Naive B cell (primary cell): ENCODE measurements around the gene RHOC. TPM values are rescaled to one million over a fixed set of nuclear protein-coding genes. Genes with fewer than 3 reads are reported as not detected.
A peak's percentile ranks its signal among the peaks of the same experiment; 100 is the strongest.
"Not testable (repeated sequence)": the region's sequence is repeated elsewhere in the genome, so short reads cannot be mapped to it uniquely, and the experiment has no call there.

ENCODE experiments used
- ATAC-seq, 2 donors: fragments of 150-1000 bp; cut with Tn5 transposase; 2 replicates each; pipeline ENCODE4 v1.10.0; 2021; ENCODE audit warnings: low read depth in 2 of 2, mild to moderate bottlenecking in 2 of 2, moderate library complexity in 2 of 2
- DNase-seq: peaks from one replicate; pipeline ENCODE4 v3.0.0; 2022
- H3K27ac Mint-ChIP-seq, 6 donors: one replicate each; pipeline ENCODE4 v1.8.0; 2020 to 2022; ENCODE audit warnings: mild to moderate bottlenecking in 6 of 6, mixed read lengths in 6 of 6, moderate library complexity in 5 of 6, inconsistent platforms in 2 of 6
- H3K27me3 Mint-ChIP-seq, 3 donors: one replicate each; pipeline ENCODE4 v1.8.0; 2021 to 2022; ENCODE audit warnings: mixed read lengths in 3 of 3, mild to moderate bottlenecking in 1 of 3
- H3K36me3 Mint-ChIP-seq, 2 donors: one replicate each; pipeline ENCODE4 v1.8.0; 2020 to 2022; ENCODE audit warnings: mixed read lengths in 2 of 2, inconsistent platforms in 1 of 2, mild to moderate bottlenecking in 1 of 2
- H3K4me1 Mint-ChIP-seq, 3 donors: one replicate each; pipeline ENCODE4 v1.8.0; 2020 to 2022; ENCODE audit warnings: mixed read lengths in 3 of 3, inconsistent platforms in 1 of 3, mild to moderate bottlenecking in 1 of 3, moderate library complexity in 1 of 3
- H3K4me3 Mint-ChIP-seq, 8 donors: one replicate each; pipeline ENCODE4 v1.8.0; 2020 to 2022; ENCODE audit warnings: mild to moderate bottlenecking in 8 of 8, mixed read lengths in 8 of 8, moderate library complexity in 8 of 8, inconsistent platforms in 2 of 8
- H3K9me3 Mint-ChIP-seq, 7 donors: one replicate each; pipeline ENCODE4 v1.8.0; 2020 to 2022; ENCODE audit warnings: mixed read lengths in 7 of 7, mild to moderate bottlenecking in 5 of 7, inconsistent platforms in 2 of 7, moderate library complexity in 1 of 7
- polyA plus RNA-seq, 6 donors: library from polyadenylated mRNA; unstranded; fragments of 300-500 nt; fragmentation: Illumina TruSeq; gene quantifications; one replicate each; pipeline ENCODE4 v1.2.3, GENCODE V29; 2021; ENCODE audit warnings: low read depth in 6 of 6

RHOC gene
- 10 to 100 TPM; 34.7 to 85.7 (median 52.0) TPM for polyA plus RNA-seq

- Mint-ChIP-seq H3K27me3 (no peaks in the 10 kb centered on the region), H3K4me3 (peak within 1 kb of the TSS; percentile 83 to 94 (median 90)), H3K27ac (peak within 1 kb of the TSS; percentile 37 to 92 (median 80)), H3K4me1 (peaks cover 39 to 54% (median 52%) of the 10 kb centered on the region in 3 donors), H3K9me3 (no peaks in the 10 kb centered on the region), H3K36me3 (no peaks in the 10 kb centered on the region)
- ATAC-seq, result peak; percentile 54 to 69
- peak; percentile 50 for DNase-seq
These were observed at the start of gene RHOC for GRCh38 chr1:112706505-112707220. RHOC (minus strand) TSS chr1:112707127; CDS start chr1:112703799, 3,328 bp downstream.

DNA sequence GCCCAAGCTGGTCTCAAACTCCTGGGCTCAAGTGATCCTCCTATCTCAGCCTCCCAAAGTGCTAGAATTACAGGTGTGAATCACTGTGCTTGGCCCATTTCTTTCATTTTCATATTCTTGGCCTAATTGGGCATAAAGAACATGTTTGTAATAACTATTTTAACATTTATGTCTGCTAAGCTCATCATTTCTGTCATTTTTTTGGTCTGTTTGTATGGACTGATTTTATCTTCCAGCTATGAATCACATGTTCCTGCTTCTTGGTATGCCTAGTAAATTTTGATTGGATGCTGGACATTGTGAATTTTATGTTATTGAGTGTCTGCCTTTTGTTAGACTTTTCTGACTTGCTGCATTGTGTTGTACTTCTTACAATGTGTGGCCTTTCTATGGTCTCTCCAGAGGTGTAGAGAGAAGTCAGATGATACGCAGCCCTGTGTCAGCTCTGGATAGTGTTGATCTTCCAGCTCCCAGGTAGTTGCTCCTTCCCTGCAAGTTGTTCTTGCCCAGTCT is 47.2 kb upstream of the RHOC start:
- no peak overlapping the region for H3K27ac Mint-ChIP-seq

DNA sequence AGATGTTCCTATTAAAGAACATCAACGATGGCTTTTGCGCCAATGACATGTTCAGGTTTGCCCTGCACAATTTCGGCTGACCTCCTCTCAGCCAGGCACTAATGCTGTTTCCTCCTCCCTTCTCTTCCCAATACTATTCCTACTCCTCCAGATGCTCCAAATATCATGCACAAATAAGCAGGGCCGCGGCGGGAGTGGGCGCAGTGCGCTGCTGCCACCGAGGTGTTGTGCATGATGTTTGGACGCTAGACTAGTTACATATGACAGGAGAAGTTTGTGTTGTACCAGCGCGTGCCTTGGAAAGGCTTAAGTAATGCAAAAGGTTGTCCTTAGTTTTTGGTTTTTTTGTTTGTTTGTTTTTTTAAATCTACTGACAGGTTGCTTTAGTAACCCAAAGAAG is 41.5 kb upstream of the RHOC start:
- Mint-ChIP-seq H3K9me3 (peaks cover 0 to 9% (median 4%) of the 10 kb centered on the region in 7 donors), H3K4me3 (no peak overlapping the region), H3K4me1 (peaks cover 0 to 7% (median 4%) of the 10 kb centered on the region in 3 donors), H3K27me3 (peaks cover 47 to 71% (median 50%) of the 10 kb centered on the region in 3 donors), H3K27ac (no peak overlapping the region), H3K36me3 (peaks cover 0 to 7% of the 10 kb centered on the region in 2 donors)
- ATAC-seq (no peak), DNase-seq (no peak)

More for the DNA sequence above, 47.2 kb upstream of the RHOC start:
- peaks cover 11 to 26% (median 15%) of the 10 kb centered on the region in 7 donors for H3K9me3 Mint-ChIP-seq
- H3K36me3 Mint-ChIP-seq, result peaks cover 9 to 28% of the 10 kb centered on the region in 2 donors
- DNase-seq, result no peak
- peaks cover 0 to 2% (median 0%) of the 10 kb centered on the region in 3 donors for H3K4me1 Mint-ChIP-seq
- peaks cover 35 to 79% (median 71%) of the 10 kb centered on the region in 3 donors for H3K27me3 Mint-ChIP-seq
- ATAC-seq, result no peak
- no peak overlapping the region for H3K4me3 Mint-ChIP-seq

DNA sequence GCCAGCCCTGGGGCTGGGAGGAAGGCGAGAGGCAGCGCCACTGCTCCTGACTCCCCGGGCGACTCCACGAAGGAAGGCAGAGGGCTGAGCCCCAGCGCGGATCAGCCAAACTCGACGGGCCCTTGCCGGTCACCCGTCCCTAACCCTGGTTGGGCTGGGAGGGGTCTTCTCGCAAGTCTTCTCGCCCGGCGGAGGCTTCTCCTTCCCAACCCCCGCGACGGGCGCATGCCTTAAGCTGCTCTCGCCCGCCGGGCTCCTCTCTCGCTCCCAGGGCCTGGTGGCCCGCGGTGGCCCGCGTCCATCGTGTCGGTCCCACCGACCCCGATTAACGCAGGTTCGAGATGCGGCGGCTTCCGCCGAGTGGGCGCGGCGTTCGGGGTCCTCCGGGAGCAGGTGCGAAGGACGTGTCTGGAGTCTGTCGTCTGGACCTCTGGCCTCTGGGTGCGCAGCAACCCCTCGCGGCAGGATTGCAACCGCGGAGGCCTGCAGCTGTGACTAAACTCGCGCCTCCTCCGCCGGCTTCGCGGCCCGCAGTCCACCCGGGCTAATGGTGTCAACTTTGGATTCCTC is 37.2 kb upstream of the RHOC start:
- DNase-seq (no peak), ATAC-seq (no peak)
- no peaks in the 10 kb centered on the region for H3K36me3 Mint-ChIP-seq
- no peak overlapping the region for H3K27ac Mint-ChIP-seq
- peaks cover 0 to 7% (median 4%) of the 10 kb centered on the region in 3 donors for H3K4me1 Mint-ChIP-seq
- H3K9me3 Mint-ChIP-seq, result peaks cover 0 to 11% (median 2%) of the 10 kb centered on the region in 7 donors
- H3K27me3 Mint-ChIP-seq, result peaks cover 66 to 84% (median 74%) of the 10 kb centered on the region in 3 donors
- peak overlapping the region in 6 of 8 donors; percentile 11 to 81 (median 50) for H3K4me3 Mint-ChIP-seq

DNA sequence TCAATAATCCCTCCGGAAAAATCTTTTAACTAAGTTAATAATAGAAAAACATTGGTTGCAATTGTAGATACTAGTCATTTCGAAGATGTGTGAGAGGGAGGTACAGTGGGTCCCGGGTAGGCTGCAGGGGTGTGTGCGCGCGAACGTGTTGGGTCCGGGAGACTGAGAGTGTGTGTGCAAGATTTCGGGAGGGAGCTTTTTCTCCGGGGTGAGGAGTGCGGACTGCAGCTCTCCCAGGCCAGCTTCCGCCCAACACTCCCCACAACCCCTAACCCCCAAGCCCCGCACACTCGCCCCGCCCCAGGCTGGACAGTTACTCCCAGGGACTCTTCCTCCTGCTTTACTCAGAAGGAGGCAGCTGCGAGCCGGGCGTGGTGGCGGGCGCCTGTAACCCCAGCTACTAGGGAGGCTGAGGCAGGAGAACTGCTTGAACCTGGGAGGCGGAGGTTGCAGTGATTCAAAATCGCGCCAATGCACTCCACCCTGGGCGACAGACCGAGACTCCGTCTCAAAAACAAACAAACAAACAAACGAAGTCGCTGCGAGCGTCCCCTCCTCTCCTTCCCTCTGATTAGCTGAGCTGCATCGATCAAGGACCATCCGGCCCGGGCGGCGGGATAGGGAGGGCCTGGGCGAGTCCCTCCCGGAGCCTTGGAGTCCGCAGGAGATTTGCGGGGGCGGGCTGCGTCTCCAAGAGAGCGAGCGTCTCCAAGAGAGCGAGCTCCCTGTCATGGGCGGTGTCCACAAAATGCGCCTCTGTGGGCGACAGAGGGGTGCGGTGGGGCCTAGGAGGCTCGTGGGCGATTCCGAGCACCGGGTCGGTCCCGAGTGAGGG is 36.5 kb upstream of the RHOC start:
- peaks cover 0 to 14% (median 2%) of the 10 kb centered on the region in 7 donors for H3K9me3 Mint-ChIP-seq
- H3K36me3 Mint-ChIP-seq, result no peaks in the 10 kb centered on the region
- H3K27ac Mint-ChIP-seq, result no peak overlapping the region
- ATAC-seq (no peak), DNase-seq (no peak)
- peaks cover 66 to 83% (median 74%) of the 10 kb centered on the region in 3 donors for H3K27me3 Mint-ChIP-seq
- H3K4me1 Mint-ChIP-seq, result peaks cover 0 to 7% (median 4%) of the 10 kb centered on the region in 3 donors
- H3K4me3 Mint-ChIP-seq, result peak overlapping the region in 3 of 8 donors; percentile 16 to 64 (median 62)

DNA sequence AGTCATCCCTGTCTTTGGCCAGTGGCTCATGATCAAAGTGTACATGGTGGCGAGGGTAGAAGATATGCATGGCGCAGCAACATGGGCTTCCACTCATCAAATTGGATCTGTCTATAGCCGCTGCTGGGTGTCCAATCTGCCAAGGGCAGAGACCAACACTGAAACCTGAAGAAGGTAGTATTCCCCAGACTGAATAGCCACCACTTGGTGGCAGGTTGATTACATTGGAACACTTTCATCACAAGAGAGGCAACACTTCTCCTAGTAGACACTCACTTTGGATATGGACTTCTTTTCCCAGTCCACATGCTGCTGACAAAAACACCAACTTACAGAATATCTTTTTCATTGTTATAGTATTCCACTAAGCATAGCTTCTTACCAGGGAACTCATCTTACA is 30.6 kb upstream of the RHOC start:
- DNase-seq (no peak), ATAC-seq (no peak)
- Mint-ChIP-seq H3K4me1 (peaks cover 0 to 6% (median 4%) of the 10 kb centered on the region in 3 donors), H3K9me3 (peaks cover 0 to 14% (median 2%) of the 10 kb centered on the region in 7 donors), H3K27me3 (peaks cover 44 to 52% (median 48%) of the 10 kb centered on the region in 3 donors), H3K36me3 (no peaks in the 10 kb centered on the region), H3K27ac (no peak overlapping the region), H3K4me3 (no peak overlapping the region)

DNA sequence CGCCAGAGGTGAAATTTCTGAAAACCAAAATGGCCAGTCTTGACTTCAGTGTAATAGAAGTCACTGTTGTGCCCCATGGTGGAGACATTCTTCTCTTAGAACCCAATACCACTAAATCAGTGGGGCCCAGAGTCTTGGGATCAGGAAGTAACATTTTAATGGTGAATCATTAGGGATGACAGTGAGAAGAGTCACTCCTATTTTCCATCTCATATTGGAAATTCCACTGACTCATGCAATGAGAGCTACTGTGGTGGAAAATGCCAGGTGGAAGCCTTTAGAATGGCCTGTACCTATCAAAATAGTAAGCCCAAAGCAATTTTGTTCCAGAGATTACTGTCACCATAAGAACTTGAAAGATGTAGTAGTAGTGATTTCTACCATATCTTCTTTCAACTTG is 28.8 kb upstream of the RHOC start:
- ATAC-seq (no peak), DNase-seq (no peak)
- H3K9me3 Mint-ChIP-seq, result peaks cover 0 to 9% (median 0%) of the 10 kb centered on the region in 7 donors
- no peak overlapping the region for H3K4me3 Mint-ChIP-seq
- H3K27me3 Mint-ChIP-seq, result peaks cover 28 to 35% (median 30%) of the 10 kb centered on the region in 3 donors
- H3K4me1 Mint-ChIP-seq, result peaks cover 3 to 12% (median 12%) of the 10 kb centered on the region in 3 donors
- H3K27ac Mint-ChIP-seq, result no peak overlapping the region
- H3K36me3 Mint-ChIP-seq, result no peaks in the 10 kb centered on the region

- H3K4me1 Mint-ChIP-seq, result peaks cover 3 to 12% (median 12%) of the 10 kb centered on the region in 3 donors
- H3K27ac Mint-ChIP-seq, result no peak overlapping the region
- H3K36me3 Mint-ChIP-seq, result no peaks in the 10 kb centered on the region
- H3K27me3 Mint-ChIP-seq, result peaks cover 0 to 10% (median 3%) of the 10 kb centered on the region in 3 donors
- ATAC-seq (no peak), DNase-seq (no peak)
- no peaks in the 10 kb centered on the region for H3K9me3 Mint-ChIP-seq
- H3K4me3 Mint-ChIP-seq, result no peak overlapping the region
These were observed 24.5 kb upstream of the RHOC start for GRCh38 chr1:112731451-112731850.

- no peak overlapping the region for H3K4me3 Mint-ChIP-seq
- no peak for ATAC-seq
- H3K36me3 Mint-ChIP-seq, result no peaks in the 10 kb centered on the region
- no peaks in the 10 kb centered on the region for H3K9me3 Mint-ChIP-seq
- DNase-seq, result no peak
- peaks cover 3 to 12% (median 12%) of the 10 kb centered on the region in 3 donors for H3K4me1 Mint-ChIP-seq
- peaks cover 0 to 8% (median 0%) of the 10 kb centered on the region in 3 donors for H3K27me3 Mint-ChIP-seq
- H3K27ac Mint-ChIP-seq, result no peak overlapping the region
These were observed 23.0 kb upstream of the RHOC start for GRCh38 chr1:112729909-112730308.

- not testable (repeated sequence) for H3K9me3 Mint-ChIP-seq, H3K36me3 Mint-ChIP-seq, H3K27me3 Mint-ChIP-seq, DNase-seq, ATAC-seq, H3K4me3 Mint-ChIP-seq, H3K27ac Mint-ChIP-seq
- H3K4me1 Mint-ChIP-seq, result peaks cover 3 to 12% (median 12%) of the 10 kb centered on the region in 3 donors
These were observed 22.1 kb upstream of the RHOC start for GRCh38 chr1:112729011-112729410.

DNA sequence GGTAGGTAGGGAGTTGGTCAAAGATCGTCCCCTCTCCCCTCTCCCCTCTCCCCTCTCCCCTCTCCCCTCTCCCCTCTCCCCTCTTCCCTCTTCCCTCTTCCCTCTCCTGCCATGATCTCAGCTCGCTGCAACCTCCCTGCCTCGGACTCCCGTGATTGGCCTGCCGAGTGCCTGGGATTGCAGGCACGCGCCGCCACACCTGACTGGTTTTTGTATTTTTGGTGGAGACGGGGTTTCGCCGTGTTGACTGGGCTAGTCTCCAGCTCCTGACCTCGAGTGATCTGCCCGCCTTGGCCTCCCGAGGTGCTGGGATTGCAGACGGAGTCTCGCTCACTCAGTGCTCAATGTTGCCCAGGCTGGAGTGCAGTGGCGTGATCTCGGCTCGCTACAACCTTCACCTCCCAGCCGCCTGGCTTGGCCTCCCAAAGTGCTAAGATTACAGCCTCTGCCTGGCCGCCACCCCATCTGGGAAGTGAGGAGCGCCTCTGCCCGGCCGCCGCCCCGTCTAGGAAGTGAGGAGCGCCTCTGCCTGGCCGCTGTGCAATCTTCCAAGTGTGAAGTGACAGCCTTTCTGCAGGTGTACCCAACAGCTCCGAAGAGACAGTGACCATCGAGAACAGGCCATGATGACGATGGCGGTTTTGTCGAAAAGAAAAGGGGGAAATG is 21.5 kb upstream of the RHOC start:
- not testable (repeated sequence) for H3K27me3 Mint-ChIP-seq, H3K27ac Mint-ChIP-seq, H3K9me3 Mint-ChIP-seq, H3K4me3 Mint-ChIP-seq, DNase-seq, ATAC-seq, H3K36me3 Mint-ChIP-seq
- H3K4me1 Mint-ChIP-seq, result peaks cover 5 to 13% (median 12%) of the 10 kb centered on the region in 3 donors

- ATAC-seq (no peak), DNase-seq (no peak)
- H3K36me3 Mint-ChIP-seq, result peaks cover 0 to 8% of the 10 kb centered on the region in 2 donors
- no peaks in the 10 kb centered on the region for H3K9me3 Mint-ChIP-seq
- no peak overlapping the region for H3K27ac Mint-ChIP-seq
- H3K4me3 Mint-ChIP-seq, result no peak overlapping the region
- peaks cover 9 to 14% (median 10%) of the 10 kb centered on the region in 3 donors for H3K4me1 Mint-ChIP-seq
- peaks cover 9 to 12% (median 12%) of the 10 kb centered on the region in 3 donors for H3K27me3 Mint-ChIP-seq
These were observed 20.8 kb upstream of the RHOC start for GRCh38 chr1:112727716-112728115.
